Glomerular visceral epithelial cell (primary cell): ENCODE measurements around the gene PLCB4.
"Not testable (repeated sequence)": the region's sequence is repeated elsewhere in the genome, so short reads cannot be mapped to it uniquely, and the experiment has no call there.

Experiments used
- DNase-seq: peaks from one replicate; pipeline ENCODE4 v3.0.0-alpha.2; 2016; ENCODE audit errors: extremely low spot score

The PLCB4 gene

GRCh38 chr20:9360431-9360830 lies 291.5 kb downstream of the PLCB4 start:
- DNase-seq = no peak

GRCh38 chr20:9363673-9364072 lies 294.8 kb downstream of the PLCB4 start:
- DNase-seq = peak; percentile 29

- no peak for DNase-seq
Observed at GRCh38 chr20:9367328-9367727, 298.4 kb downstream of the PLCB4 start.

GRCh38 chr20:9367746-9368145 lies 298.9 kb downstream of the PLCB4 start:
- no peak for DNase-seq

GRCh38 chr20:9368893-9369292 lies 300.0 kb downstream of the PLCB4 start:
- DNase-seq = no peak

GRCh38 chr20:9369557-9369956 lies 300.7 kb downstream of the PLCB4 start:
- no peak for DNase-seq

GRCh38 chr20:9374072-9374471 lies 305.2 kb downstream of the PLCB4 start:
- DNase-seq = peak; percentile 44

- DNase-seq = no peak
Observed at GRCh38 chr20:9374480-9374879, 305.6 kb downstream of the PLCB4 start.

- no peak for DNase-seq
Observed at GRCh38 chr20:9375221-9375681, 306.4 kb downstream of the PLCB4 start.

GRCh38 chr20:9377007-9377406 lies 308.1 kb downstream of the PLCB4 start:
- DNase-seq = no peak

GRCh38 chr20:9385345-9386310 lies 316.7 kb downstream of the PLCB4 start:
- not testable (repeated sequence) for DNase-seq

GRCh38 chr20:9388160-9388812 lies 319.4 kb downstream of the PLCB4 start:
- no peak for DNase-seq

GRCh38 chr20:9388813-9389161 lies 319.9 kb downstream of the PLCB4 start:
- no peak for DNase-seq

GRCh38 chr20:9389346-9389745 lies 320.5 kb downstream of the PLCB4 start:
- peak; percentile 51 for DNase-seq

- no peak for DNase-seq
Observed at GRCh38 chr20:9390441-9390840, 321.6 kb downstream of the PLCB4 start.

- peak; percentile 68 for DNase-seq
Observed at GRCh38 chr20:9392892-9393857, 324.3 kb downstream of the PLCB4 start.

- no peak for DNase-seq
Observed at GRCh38 chr20:9395971-9396370, 327.1 kb downstream of the PLCB4 start.

GRCh38 chr20:9397928-9398327 lies 329.0 kb downstream of the PLCB4 start:
- no peak for DNase-seq

- DNase-seq = no peak
Observed at GRCh38 chr20:9398882-9399281, 330.0 kb downstream of the PLCB4 start.

- DNase-seq = no peak
Observed at GRCh38 chr20:9399322-9399721, 330.4 kb downstream of the PLCB4 start.

GRCh38 chr20:9400171-9401025 lies 331.5 kb downstream of the PLCB4 start:
- DNase-seq = no peak
